NCI-H1105 treated with DMSO at 0.1 percent for 48 hours (cell line): ENCODE results near the gene PXMP4.
"Not testable (repeated sequence)": the region's sequence is repeated elsewhere in the genome, so short reads cannot be mapped to it uniquely, and the experiment has no call there.

ENCODE experiments used
- DNase-seq: peaks from one replicate; lab custom pipeline; 2025; lab: John Stamatoyannopoulos, UW

PXMP4 gene

GRCh38 chr20:33702861-33703260 is 17.2 kb downstream of the PXMP4 start:
- peak; percentile 68 for DNase-seq

- no peak for DNase-seq
Measured at GRCh38 chr20:33701629-33702450, 18.3 kb downstream of the PXMP4 start.

GRCh38 chr20:33700696-33701441 is 19.2 kb downstream of the PXMP4 start:
- not testable (repeated sequence) for DNase-seq

GRCh38 chr20:33698966-33699365 is 21.1 kb downstream of the PXMP4 start:
- DNase-seq: not testable (repeated sequence)

- DNase-seq: no peak
Measured at GRCh38 chr20:33697129-33697528, 23.0 kb downstream of the PXMP4 start.

GRCh38 chr20:33696448-33696847 is 23.7 kb downstream of the PXMP4 start:
- DNase-seq: no peak

- no peak for DNase-seq
Measured at GRCh38 chr20:33694639-33695012, 25.5 kb downstream of the PXMP4 start.

GRCh38 chr20:33693741-33694638 is 26.1 kb downstream of the PXMP4 start:
- no peak for DNase-seq

- no peak for DNase-seq
Measured at GRCh38 chr20:33693289-33693688, 26.8 kb downstream of the PXMP4 start.

- no peak for DNase-seq
Measured at GRCh38 chr20:33689973-33690372, 30.1 kb downstream of the PXMP4 start.

GRCh38 chr20:33689493-33689892 is 30.6 kb downstream of the PXMP4 start:
- no peak for DNase-seq

GRCh38 chr20:33688938-33689424 is 31.1 kb downstream of the PXMP4 start:
- DNase-seq: no peak

- DNase-seq: no peak
Measured at GRCh38 chr20:33687993-33688937, 31.8 kb downstream of the PXMP4 start.

- DNase-seq: no peak
Measured at GRCh38 chr20:33687370-33687915, 32.7 kb downstream of the PXMP4 start.

GRCh38 chr20:33686984-33687366 is 33.1 kb downstream of the PXMP4 start:
- no peak for DNase-seq

- DNase-seq: peak; percentile 96
Measured at GRCh38 chr20:33686100-33686983, 33.8 kb downstream of the PXMP4 start, which contains the start of gene E2F1. E2F1 (minus strand) TSS chr20:33686385; CDS start chr20:33686264, 121 bp downstream.

- peak; percentile 65 for DNase-seq
Measured at GRCh38 chr20:33685328-33686099, 34.6 kb downstream of the PXMP4 start.

GRCh38 chr20:33684533-33685327 is 35.4 kb downstream of the PXMP4 start:
- DNase-seq: peak; percentile 60
